Neural cell (in vitro differentiated cells): ENCODE results near the gene SP140. TPM values are rescaled to one million over a fixed set of nuclear protein-coding genes. Genes with fewer than 3 reads are reported as not detected.

Source experiments
- H2AFZ ChIP-seq: fragments of 200-600, 300-800 bp; sonication (generic), shearing (Covaris generic); 2 replicates; pipeline ENCODE4 v1.6.0; 2014; ENCODE audit warnings: low read depth, mild to moderate bottlenecking, antibody characterized with exemption, low read length, moderate library complexity
- H3F3A ChIP-seq: fragments of 200-600 bp; shearing (Covaris generic); 2 replicates; pipeline ENCODE4 v1.6.1; 2016; ENCODE audit warnings: mild to moderate bottlenecking, moderate library complexity, mixed read lengths, antibody characterized with exemption, low read length; ENCODE audit not compliant: insufficient read depth, poor library complexity, severe bottlenecking
- H3K27ac ChIP-seq: fragments of 200-600, 300-800 bp; sonication (generic), shearing (Covaris generic); 2 replicates; pipeline ENCODE4 v1.5.1; 2014; ENCODE audit warnings: mild to moderate bottlenecking, low read length, moderate library complexity
- H3K27me3 ChIP-seq: fragments of 300-800, 200-600 bp; sonication (generic), shearing (Covaris generic); 2 replicates; pipeline ENCODE4 v1.6.0; 2014; ENCODE audit warnings: mild to moderate bottlenecking, low read depth, low read length, moderate library complexity; ENCODE audit not compliant: insufficient read depth
- H3K36me3 ChIP-seq: fragments of 300-800, 200-600 bp; sonication (generic), shearing (Covaris generic); 2 replicates; pipeline ENCODE4 v1.5.1; 2014; ENCODE audit warnings: mild to moderate bottlenecking, antibody characterized with exemption, low read length, moderate library complexity; ENCODE audit not compliant: insufficient read depth
- H3K4me2 ChIP-seq: fragments of 300-800, 200-600 bp; sonication (generic), shearing (Covaris generic); 2 replicates; pipeline ENCODE4 v1.6.0; 2014; ENCODE audit warnings: mild to moderate bottlenecking, low read length
- H3K4me3 ChIP-seq: fragments of 300-800, 200-600 bp; sonication (generic), shearing (Covaris generic); 2 replicates; pipeline ENCODE4 v1.5.1; 2014; ENCODE audit warnings: mild to moderate bottlenecking, low read length, moderate library complexity
- H3K79me2 ChIP-seq: fragments of 200-600 bp; shearing (Covaris generic); replicated peaks from 2 replicates; pipeline ENCODE4 v1.6.0; 2014; ENCODE audit warnings: mild to moderate bottlenecking, low read length, moderate library complexity; ENCODE audit not compliant: insufficient read depth
- H3K9ac ChIP-seq: fragments of 300-800, 200-600 bp; sonication (generic), shearing (Covaris generic); 2 replicates; pipeline ENCODE4 v1.6.1; 2016; ENCODE audit warnings: mild to moderate bottlenecking, low read length, mixed read lengths
- H3K9me2 ChIP-seq: fragments of 200-600 bp; shearing (Covaris generic); 2 replicates; pipeline ENCODE4 v1.6.1; 2016; ENCODE audit warnings: mild to moderate bottlenecking, low read length, mixed read lengths; ENCODE audit not compliant: insufficient read depth
- H3K9me3 ChIP-seq: fragments of 200-600, 300-800 bp; sonication (generic), shearing (Covaris generic); 2 replicates; pipeline ENCODE4 v1.6.1; 2016; ENCODE audit warnings: mild to moderate bottlenecking, mixed run types, low read length, moderate library complexity, mixed read lengths
- H4K20me1 ChIP-seq: fragments of 200-600 bp; shearing (Covaris generic); 2 replicates; pipeline ENCODE4 v1.6.1; 2016; ENCODE audit warnings: mild to moderate bottlenecking, mixed run types; ENCODE audit not compliant: insufficient read depth
- EP300 ChIP-seq: fragments of 450-650 bp; conservative IDR thresholded peaks from 2 replicates; pipeline ENCODE4 v1.6.1; 2014; ENCODE audit warnings: antibody characterized with exemption, mild to moderate bottlenecking, moderate library complexity; ENCODE audit not compliant: poor library complexity, severe bottlenecking
- EZH2 ChIP-seq: fragments of 200-600, 300-800 bp; shearing (Covaris generic), sonication (generic); IDR thresholded peaks from 2 replicates; pipeline ENCODE4 v1.6.1; 2014; ENCODE audit warnings: antibody characterized with exemption, low read length, borderline replicate concordance, mild to moderate bottlenecking; ENCODE audit not compliant: insufficient read depth, poor library complexity, severe bottlenecking
- MXI1 ChIP-seq: fragments of 450-650 bp; conservative IDR thresholded peaks from 2 replicates; pipeline ENCODE4 v1.6.1; 2014; ENCODE audit warnings: antibody characterized with exemption, mild to moderate bottlenecking; ENCODE audit not compliant: poor library complexity, severe bottlenecking
- POLR2AphosphoS5 ChIP-seq: IDR thresholded peaks from 2 replicates; pipeline ENCODE4 v1.6.1; 2012
- RAD21 ChIP-seq: fragments of 450-650 bp; conservative IDR thresholded peaks from 2 replicates; pipeline ENCODE4 v1.6.1; 2014; ENCODE audit warnings: antibody characterized with exemption, mild to moderate bottlenecking, moderate library complexity
- SMC3 ChIP-seq: fragments of 450-650 bp; conservative IDR thresholded peaks from 2 replicates; pipeline ENCODE4 v1.6.1; 2014; ENCODE audit warnings: antibody characterized with exemption, mild to moderate bottlenecking, moderate library complexity; ENCODE audit not compliant: poor library complexity
- TAF1 ChIP-seq: IDR thresholded peaks from 2 replicates; pipeline ENCODE4 v1.6.1; 2012; ENCODE audit warnings: low read depth
- polyA plus RNA-seq: library from polyadenylated mRNA; depleted of rRNA; stranded (reverse); fragments of >200 nt; gene quantifications from 2 replicates; pipeline ENCODE4 v1.2.3, GENCODE V29; 2014
- TF ChIP-seq, protein P1 (sequence below): IDR thresholded peaks from 2 replicates; pipeline ENCODE4 v1.6.1; 2012; ENCODE audit warnings: borderline replicate concordance
- TF ChIP-seq, protein P2 (sequence below): fragments of 450-650 bp; IDR thresholded peaks from 2 replicates; pipeline ENCODE4 v1.5.1; 2014; ENCODE audit warnings: antibody characterized with exemption, mild to moderate bottlenecking, moderate library complexity; ENCODE audit not compliant: poor library complexity, severe bottlenecking

Gene SP140
- polyA plus RNA-seq, 1 donor from 2014 or later: 0.74 TPM

DNA sequence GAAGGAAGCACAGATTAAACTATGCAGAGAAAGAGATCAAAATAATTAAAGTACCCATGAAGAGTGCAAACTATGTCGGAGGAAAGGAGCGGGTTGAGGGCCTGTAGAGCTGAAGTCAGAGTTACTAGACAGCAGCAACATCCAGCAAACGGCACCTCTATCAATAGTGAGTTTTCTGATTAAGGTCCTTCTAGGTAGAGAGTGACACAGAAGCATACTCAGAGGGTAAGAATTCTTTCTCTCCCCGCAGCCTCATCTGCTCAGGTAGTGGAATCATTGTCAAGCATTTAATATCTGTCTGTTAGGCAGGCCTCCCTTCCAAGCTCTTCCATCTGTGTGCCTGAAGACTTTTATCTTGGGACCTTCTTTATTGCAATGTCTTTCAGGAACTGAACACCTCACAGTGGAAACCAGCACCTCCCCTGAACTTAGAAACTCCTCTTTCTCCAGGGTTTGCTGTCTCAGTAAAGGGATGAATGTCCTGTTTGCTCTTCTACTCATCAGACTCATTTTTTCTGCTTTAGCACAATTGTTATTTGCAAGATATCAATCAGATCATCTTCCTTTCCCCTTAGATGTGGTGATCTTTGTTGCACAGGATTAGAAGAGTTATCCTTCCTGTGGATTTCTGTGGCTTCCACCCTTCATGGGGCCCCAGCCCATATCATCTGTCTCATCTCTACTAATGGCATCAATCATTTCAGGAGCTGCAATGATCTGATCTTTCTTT is 28.8 kb downstream of the SP140 start:
- no peaks in the 10 kb centered on the region for H3K79me2 ChIP-seq
- TF ChIP-seq, protein P1, sequence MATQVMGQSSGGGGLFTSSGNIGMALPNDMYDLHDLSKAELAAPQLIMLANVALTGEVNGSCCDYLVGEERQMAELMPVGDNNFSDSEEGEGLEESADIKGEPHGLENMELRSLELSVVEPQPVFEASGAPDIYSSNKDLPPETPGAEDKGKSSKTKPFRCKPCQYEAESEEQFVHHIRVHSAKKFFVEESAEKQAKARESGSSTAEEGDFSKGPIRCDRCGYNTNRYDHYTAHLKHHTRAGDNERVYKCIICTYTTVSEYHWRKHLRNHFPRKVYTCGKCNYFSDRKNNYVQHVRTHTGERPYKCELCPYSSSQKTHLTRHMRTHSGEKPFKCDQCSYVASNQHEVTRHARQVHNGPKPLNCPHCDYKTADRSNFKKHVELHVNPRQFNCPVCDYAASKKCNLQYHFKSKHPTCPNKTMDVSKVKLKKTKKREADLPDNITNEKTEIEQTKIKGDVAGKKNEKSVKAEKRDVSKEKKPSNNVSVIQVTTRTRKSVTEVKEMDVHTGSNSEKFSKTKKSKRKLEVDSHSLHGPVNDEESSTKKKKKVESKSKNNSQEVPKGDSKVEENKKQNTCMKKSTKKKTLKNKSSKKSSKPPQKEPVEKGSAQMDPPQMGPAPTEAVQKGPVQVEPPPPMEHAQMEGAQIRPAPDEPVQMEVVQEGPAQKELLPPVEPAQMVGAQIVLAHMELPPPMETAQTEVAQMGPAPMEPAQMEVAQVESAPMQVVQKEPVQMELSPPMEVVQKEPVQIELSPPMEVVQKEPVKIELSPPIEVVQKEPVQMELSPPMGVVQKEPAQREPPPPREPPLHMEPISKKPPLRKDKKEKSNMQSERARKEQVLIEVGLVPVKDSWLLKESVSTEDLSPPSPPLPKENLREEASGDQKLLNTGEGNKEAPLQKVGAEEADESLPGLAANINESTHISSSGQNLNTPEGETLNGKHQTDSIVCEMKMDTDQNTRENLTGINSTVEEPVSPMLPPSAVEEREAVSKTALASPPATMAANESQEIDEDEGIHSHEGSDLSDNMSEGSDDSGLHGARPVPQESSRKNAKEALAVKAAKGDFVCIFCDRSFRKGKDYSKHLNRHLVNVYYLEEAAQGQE: no peak
- TF ChIP-seq EP300: no peak
- no peak for TF ChIP-seq POLR2AphosphoS5
- no peak for TF ChIP-seq RAD21
- TF ChIP-seq, protein P2, sequence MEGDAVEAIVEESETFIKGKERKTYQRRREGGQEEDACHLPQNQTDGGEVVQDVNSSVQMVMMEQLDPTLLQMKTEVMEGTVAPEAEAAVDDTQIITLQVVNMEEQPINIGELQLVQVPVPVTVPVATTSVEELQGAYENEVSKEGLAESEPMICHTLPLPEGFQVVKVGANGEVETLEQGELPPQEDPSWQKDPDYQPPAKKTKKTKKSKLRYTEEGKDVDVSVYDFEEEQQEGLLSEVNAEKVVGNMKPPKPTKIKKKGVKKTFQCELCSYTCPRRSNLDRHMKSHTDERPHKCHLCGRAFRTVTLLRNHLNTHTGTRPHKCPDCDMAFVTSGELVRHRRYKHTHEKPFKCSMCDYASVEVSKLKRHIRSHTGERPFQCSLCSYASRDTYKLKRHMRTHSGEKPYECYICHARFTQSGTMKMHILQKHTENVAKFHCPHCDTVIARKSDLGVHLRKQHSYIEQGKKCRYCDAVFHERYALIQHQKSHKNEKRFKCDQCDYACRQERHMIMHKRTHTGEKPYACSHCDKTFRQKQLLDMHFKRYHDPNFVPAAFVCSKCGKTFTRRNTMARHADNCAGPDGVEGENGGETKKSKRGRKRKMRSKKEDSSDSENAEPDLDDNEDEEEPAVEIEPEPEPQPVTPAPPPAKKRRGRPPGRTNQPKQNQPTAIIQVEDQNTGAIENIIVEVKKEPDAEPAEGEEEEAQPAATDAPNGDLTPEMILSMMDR: no peak
- TF ChIP-seq SMC3: no peak
- no peak for TF ChIP-seq MXI1
- no peak for TF ChIP-seq EZH2
- TF ChIP-seq TAF1: no peak
- H3K36me3 ChIP-seq: no peaks in the 10 kb centered on the region
- no peak overlapping the region for H3K9ac ChIP-seq
- H3F3A ChIP-seq: no peaks in the 10 kb centered on the region
- H3K9me3 ChIP-seq: no peaks in the 10 kb centered on the region
- no peaks in the 10 kb centered on the region for H4K20me1 ChIP-seq
- no peaks in the 10 kb centered on the region for H3K9me2 ChIP-seq
- no peak overlapping the region for H3K27ac ChIP-seq
- no peaks in the 10 kb centered on the region for H3K27me3 ChIP-seq
- H2AFZ ChIP-seq: no peak overlapping the region
- H3K4me3 ChIP-seq: no peak overlapping the region
- H3K4me2 ChIP-seq: no peak overlapping the region

DNA sequence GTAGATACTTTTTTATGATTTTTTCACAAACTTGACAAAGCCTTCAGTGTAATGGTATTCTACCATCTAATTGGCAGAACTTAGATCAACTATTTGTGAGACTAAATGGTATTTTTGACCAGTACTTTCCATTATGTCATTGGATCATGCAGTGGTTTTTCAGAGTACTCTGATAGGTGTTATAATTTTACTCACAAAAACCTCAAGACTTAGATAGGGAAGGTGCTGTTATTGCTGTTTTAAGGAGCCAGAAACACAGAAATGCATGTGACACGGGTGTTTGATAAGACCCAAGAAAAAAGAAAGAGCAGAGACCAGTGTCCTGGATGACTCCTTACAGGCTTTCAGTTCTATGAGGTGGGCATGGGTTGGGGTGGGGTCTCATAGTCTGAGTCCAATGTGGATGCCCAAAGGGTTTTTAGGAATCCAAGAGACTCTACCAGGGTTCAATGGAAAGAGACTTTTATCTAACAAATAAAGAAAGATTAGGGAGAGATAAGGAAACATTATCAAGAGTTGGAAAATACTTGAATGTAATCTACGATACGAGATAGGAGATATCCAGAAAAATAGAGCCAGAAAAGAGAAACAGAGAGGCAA is 31.3 kb downstream of the SP140 start:
- no peaks in the 10 kb centered on the region for H3F3A ChIP-seq
- H4K20me1 ChIP-seq: no peaks in the 10 kb centered on the region
- H3K9me3 ChIP-seq: no peaks in the 10 kb centered on the region
- no peak overlapping the region for H3K27ac ChIP-seq
- H3K27me3 ChIP-seq: no peaks in the 10 kb centered on the region
- no peaks in the 10 kb centered on the region for H3K9me2 ChIP-seq
- no peak overlapping the region for H3K9ac ChIP-seq
- H3K79me2 ChIP-seq: no peaks in the 10 kb centered on the region
- no peak for TF ChIP-seq EZH2
- no peak for TF ChIP-seq MXI1
- no peak for TF ChIP-seq TAF1
- H3K36me3 ChIP-seq: no peaks in the 10 kb centered on the region
- H3K4me2 ChIP-seq: no peak overlapping the region
- H3K4me3 ChIP-seq: no peak overlapping the region
- no peak overlapping the region for H2AFZ ChIP-seq
